Measurements from ENCODE around the gene RGPD3.
"Not testable (repeated sequence)": the region's sequence is repeated elsewhere in the genome, so short reads cannot be mapped to it uniquely, and the experiment has no call there.

RGPD3 gene

GRCh38 chr2:106468107-106468506 is at the start of gene RGPD3:
RGPD3 (minus strand) TSS chr2:106468413; CDS start chr2:106468288, 125 bp downstream.
- DNase-seq, result not testable (repeated sequence)

GRCh38 chr2:106517329-106517728 is 49.1 kb upstream of the RGPD3 start:
- no peak for DNase-seq

- DNase-seq, result no peak
Observed at GRCh38 chr2:106516864-106517263, 48.7 kb upstream of the RGPD3 start.

GRCh38 chr2:106516436-106516835 is 48.2 kb upstream of the RGPD3 start:
- DNase-seq, result no peak

GRCh38 chr2:106514827-106515226 is 46.6 kb upstream of the RGPD3 start:
- DNase-seq, result not testable (repeated sequence)

GRCh38 chr2:106513391-106513790 is 45.2 kb upstream of the RGPD3 start:
- DNase-seq, result not testable (repeated sequence)

GRCh38 chr2:106511934-106512333 is 43.7 kb upstream of the RGPD3 start:
- DNase-seq, result not testable (repeated sequence)

GRCh38 chr2:106511476-106511901 is 43.3 kb upstream of the RGPD3 start:
- not testable (repeated sequence) for DNase-seq

- not testable (repeated sequence) for DNase-seq
Observed at GRCh38 chr2:106510791-106511190, 42.6 kb upstream of the RGPD3 start.

GRCh38 chr2:106509374-106509770 is 41.2 kb upstream of the RGPD3 start:
- not testable (repeated sequence) for DNase-seq

GRCh38 chr2:106508660-106509373 is 40.6 kb upstream of the RGPD3 start:
- not testable (repeated sequence) for DNase-seq

- DNase-seq, result not testable (repeated sequence)
Observed at GRCh38 chr2:106506002-106506687, 37.9 kb upstream of the RGPD3 start.

- DNase-seq, result not testable (repeated sequence)
Observed at GRCh38 chr2:106504787-106505186, 36.6 kb upstream of the RGPD3 start.

GRCh38 chr2:106504192-106504591 is 36.0 kb upstream of the RGPD3 start:
- not testable (repeated sequence) for DNase-seq

GRCh38 chr2:106502351-106502750 is 34.1 kb upstream of the RGPD3 start:
- not testable (repeated sequence) for DNase-seq

- not testable (repeated sequence) for DNase-seq
Observed at GRCh38 chr2:106500350-106500749, 32.1 kb upstream of the RGPD3 start.

- not testable (repeated sequence) for DNase-seq
Observed at GRCh38 chr2:106498549-106498948, 30.3 kb upstream of the RGPD3 start.

GRCh38 chr2:106492913-106493312 is 24.7 kb upstream of the RGPD3 start:
- DNase-seq, result not testable (repeated sequence)

- not testable (repeated sequence) for DNase-seq
Observed at GRCh38 chr2:106492399-106492798, 24.2 kb upstream of the RGPD3 start.

GRCh38 chr2:106489701-106490100 is 21.5 kb upstream of the RGPD3 start:
- DNase-seq, result not testable (repeated sequence)

- DNase-seq, result not testable (repeated sequence)
Observed at GRCh38 chr2:106487386-106488191, 19.4 kb upstream of the RGPD3 start.

- DNase-seq, result not testable (repeated sequence)
Observed at GRCh38 chr2:106486551-106487385, 18.6 kb upstream of the RGPD3 start, which contains the start of gene CD8B2. CD8B2 (plus strand) TSS chr2:106487364; CDS start chr2:106487427, 63 bp downstream.

All from NCI-H1694 treated with DMSO at 0.1 percent for 48 hours (cell line).